Immature natural killer cell (primary cell): Measurements from ENCODE around the gene FSD1L. TPM values are rescaled to one million over a fixed set of nuclear protein-coding genes. Genes with fewer than 3 reads are reported as not detected.
A peak's percentile ranks its signal among the peaks of the same experiment; 100 is the strongest.

ENCODE experiments used
- DNase-seq, 3 donors: peaks; one replicate each; pipeline ENCODE4 v3.0.0; 2022; ENCODE audit warnings: mixed read lengths in 1 of 3
- H3K27ac Mint-ChIP-seq, 6 donors: one replicate each; pipeline ENCODE4 v1.8.0; 2020; ENCODE audit warnings: mixed read lengths in 6 of 6, mild to moderate bottlenecking in 5 of 6, inconsistent platforms in 4 of 6, moderate library complexity in 3 of 6
- H3K27me3 Mint-ChIP-seq, 3 donors: one replicate each; pipeline ENCODE4 v1.8.0; 2020 to 2021; ENCODE audit warnings: low read depth in 3 of 3, mild to moderate bottlenecking in 3 of 3, mixed read lengths in 3 of 3, moderate library complexity in 3 of 3, inconsistent platforms in 1 of 3
- H3K36me3 Mint-ChIP-seq, 3 donors: one replicate each; pipeline ENCODE4 v1.8.0; 2020; ENCODE audit warnings: mixed read lengths in 3 of 3, inconsistent platforms in 2 of 3, mild to moderate bottlenecking in 2 of 3
- H3K4me1 Mint-ChIP-seq, 2 donors: one replicate each; pipeline ENCODE4 v1.8.0; 2020; ENCODE audit warnings: inconsistent platforms in 2 of 2, mild to moderate bottlenecking in 2 of 2, mixed read lengths in 2 of 2, moderate library complexity in 1 of 2
- H3K4me3 Mint-ChIP-seq, 5 donors: one replicate each; pipeline ENCODE4 v1.8.0; 2020; ENCODE audit warnings: mild to moderate bottlenecking in 5 of 5, mixed read lengths in 5 of 5, inconsistent platforms in 3 of 5, moderate library complexity in 3 of 5
- H3K9me3 Mint-ChIP-seq, 6 donors: one replicate each; pipeline ENCODE4 v1.8.0; 2020; ENCODE audit warnings: mild to moderate bottlenecking in 6 of 6, mixed read lengths in 6 of 6, inconsistent platforms in 4 of 6, moderate library complexity in 3 of 6
- polyA plus RNA-seq, 3 donors: library from polyadenylated mRNA; unstranded; fragments of 300-500 nt; fragmentation: Illumina TruSeq; gene quantifications; one replicate each; pipeline ENCODE4 v1.2.3, GENCODE V29; 2021

Gene FSD1L
- polyA plus RNA-seq, 3 donors from 2014 or later = 0.26 to 4.7 (median 0.91) TPM

DNA sequence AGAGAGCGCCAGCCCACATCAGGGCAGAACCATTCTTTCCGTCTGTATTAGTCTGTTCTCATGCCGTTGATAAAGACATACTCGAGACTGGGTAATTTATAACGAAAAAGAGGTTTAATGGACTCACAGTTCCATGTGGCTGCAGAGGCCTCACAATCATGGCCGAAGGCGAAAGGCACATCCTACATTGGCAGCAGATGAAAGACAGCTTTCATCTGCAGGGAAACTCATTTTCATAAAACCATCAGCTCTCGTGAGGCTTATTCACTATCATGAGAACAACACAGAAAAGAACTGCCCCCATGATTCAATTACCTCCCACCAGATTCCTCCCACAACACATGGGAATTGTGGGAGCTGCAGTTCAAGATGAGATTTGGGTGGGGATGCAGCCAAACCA, 4.7 kb upstream of the FSD1L start:
- Mint-ChIP-seq H3K36me3 (no peaks in the 10 kb centered on the region), H3K27me3 (no peaks in the 10 kb centered on the region), H3K4me3 (no peak overlapping the region), H3K4me1 (peaks cover 5% of the 10 kb centered on the region in 2 donors), H3K9me3 (no peaks in the 10 kb centered on the region), H3K27ac (no peak overlapping the region)
- no peak for DNase-seq

DNA sequence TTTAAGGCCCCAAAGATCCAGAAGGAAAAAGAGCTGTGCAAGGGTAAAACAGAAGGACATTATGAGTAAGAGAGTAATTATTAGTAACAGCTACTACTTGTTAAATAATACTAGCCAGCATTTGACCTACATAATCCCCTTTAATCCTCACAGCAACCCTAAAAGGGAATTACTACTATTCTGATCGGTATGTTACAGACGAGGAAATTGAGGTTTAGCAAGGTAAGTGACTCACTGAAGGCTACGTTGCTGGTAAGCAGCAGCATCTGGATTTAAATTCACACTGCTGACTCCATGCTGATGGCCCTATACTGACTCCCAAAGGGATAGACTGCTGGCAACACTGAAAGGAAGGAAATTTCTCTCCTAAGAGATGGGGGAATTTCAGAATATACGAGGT, 3.7 kb upstream of the FSD1L start:
- peaks cover 0 to 2% (median 0%) of the 10 kb centered on the region in 3 donors for H3K27me3 Mint-ChIP-seq
- H3K9me3 Mint-ChIP-seq = no peaks in the 10 kb centered on the region
- no peak overlapping the region for H3K4me3 Mint-ChIP-seq
- no peaks in the 10 kb centered on the region for H3K36me3 Mint-ChIP-seq
- peak overlapping the region in 1 of 6 donors; percentile 57 for H3K27ac Mint-ChIP-seq
- H3K4me1 Mint-ChIP-seq = peaks cover 11 to 14% of the 10 kb centered on the region in 2 donors
- no peak for DNase-seq

DNA sequence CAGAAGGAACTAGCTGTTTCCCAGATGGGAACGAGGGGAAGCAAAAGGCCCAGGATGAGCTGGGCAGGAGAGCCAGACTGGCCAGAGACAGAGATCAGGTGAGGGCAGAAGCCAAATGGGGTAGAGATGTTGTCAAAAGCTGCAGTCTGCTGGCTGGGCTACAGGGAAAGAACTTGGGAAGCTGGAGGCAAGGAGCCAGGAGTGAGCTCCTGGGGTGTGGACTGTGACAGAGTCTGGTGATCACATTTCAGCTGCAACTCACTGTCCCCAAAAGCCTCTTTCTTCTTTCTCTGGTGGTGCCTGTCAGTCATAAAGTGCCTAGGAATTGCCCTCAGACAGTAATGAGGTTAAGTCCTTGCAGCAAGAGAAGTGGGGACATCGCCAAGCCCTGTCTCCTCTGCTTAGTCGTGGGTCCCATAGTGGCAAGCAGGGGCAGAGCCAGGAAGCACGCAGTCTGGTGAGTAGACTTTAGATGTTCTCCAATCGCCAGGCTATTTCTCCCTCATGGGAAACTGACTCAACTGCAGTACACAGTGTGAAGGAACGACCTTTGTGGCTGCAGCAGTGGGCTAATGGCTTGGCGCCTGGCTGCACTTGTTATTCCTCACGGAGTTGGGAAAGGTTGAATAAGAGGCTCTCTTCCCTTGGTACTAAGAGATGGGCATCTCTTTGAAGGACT, 2.5 kb upstream of the FSD1L start:
- Mint-ChIP-seq H3K36me3 (no peaks in the 10 kb centered on the region), H3K27ac (no peak overlapping the region), H3K9me3 (no peaks in the 10 kb centered on the region), H3K4me3 (no peak overlapping the region), H3K27me3 (peaks cover 0 to 4% (median 0%) of the 10 kb centered on the region in 3 donors), H3K4me1 (peaks cover 11 to 18% of the 10 kb centered on the region in 2 donors)
- DNase-seq = no peak

DNA sequence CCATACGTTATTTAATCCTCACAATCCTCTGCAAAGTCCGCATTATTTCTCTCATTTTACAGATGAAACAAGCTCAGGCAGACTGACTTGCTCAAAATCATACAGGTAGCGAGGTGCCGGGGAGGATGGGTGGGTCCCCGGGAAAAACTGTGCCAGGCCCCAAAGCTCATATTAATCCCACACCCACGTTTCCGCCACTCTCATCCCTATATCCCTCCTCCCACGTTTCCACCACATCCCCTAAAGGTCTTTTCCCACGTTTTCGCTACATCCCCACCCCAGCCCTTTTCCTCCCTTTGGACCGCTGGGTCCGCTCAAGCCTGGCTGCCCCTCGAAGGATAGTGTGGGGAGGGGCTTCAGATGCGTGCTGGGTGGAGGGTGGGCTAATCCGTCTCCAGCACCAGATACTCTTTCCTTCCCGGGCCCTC, 434 bp upstream of the FSD1L start:
- peaks cover 0 to 6% (median 0%) of the 10 kb centered on the region in 3 donors for H3K27me3 Mint-ChIP-seq
- no peaks in the 10 kb centered on the region for H3K36me3 Mint-ChIP-seq
- H3K4me1 Mint-ChIP-seq = peaks cover 11 to 18% of the 10 kb centered on the region in 2 donors
- H3K9me3 Mint-ChIP-seq = no peaks in the 10 kb centered on the region
- H3K4me3 Mint-ChIP-seq = peak overlapping the region; percentile 79 to 87 (median 83)
- no peak for DNase-seq
- H3K27ac Mint-ChIP-seq = peak overlapping the region in 5 of 6 donors; percentile 24 to 70 (median 34)

DNA sequence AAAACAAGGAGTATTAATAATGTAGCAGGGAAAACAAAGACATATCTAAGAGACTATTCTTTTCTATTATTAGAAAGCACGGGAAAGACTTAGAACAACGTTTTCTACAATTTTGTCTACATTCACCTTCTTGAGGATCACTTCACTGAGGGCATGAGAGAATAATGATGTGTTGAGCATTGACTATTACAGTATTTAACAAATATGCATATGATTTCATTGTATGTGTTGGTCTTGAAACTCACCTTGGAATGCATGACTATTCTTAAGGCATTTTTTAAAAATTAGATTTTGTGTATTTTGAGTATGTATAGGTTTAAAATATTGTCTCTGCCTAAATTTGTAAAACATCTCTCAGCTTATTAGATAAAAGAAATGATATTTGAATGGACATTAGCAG, 1.2 kb downstream of the FSD1L start:
- H3K27ac Mint-ChIP-seq = peak overlapping the region in 1 of 6 donors; percentile 54
- no peak for DNase-seq
- H3K4me1 Mint-ChIP-seq = peaks cover 11 to 18% of the 10 kb centered on the region in 2 donors

DNA sequence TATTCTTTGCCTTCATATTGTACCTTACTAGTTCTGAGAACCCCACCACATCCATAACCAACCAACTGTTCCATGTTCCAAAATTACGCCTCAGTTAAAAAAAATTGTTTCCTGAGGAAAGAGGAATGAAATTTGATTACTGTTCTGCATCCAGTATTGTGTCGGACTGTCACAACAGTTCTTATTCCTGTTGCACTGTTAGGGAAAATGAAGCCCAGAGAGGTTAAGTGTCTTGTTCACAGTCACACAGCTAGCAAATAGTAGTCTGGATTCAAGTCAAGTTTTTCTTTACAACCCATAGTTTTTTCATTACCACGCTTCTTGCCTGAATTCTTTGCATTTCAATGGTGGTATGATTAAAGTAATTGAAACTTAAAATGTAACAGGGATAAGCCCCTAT, 4.4 kb downstream of the FSD1L start:
- Mint-ChIP-seq H3K27me3 (peaks cover 2 to 7% (median 5%) of the 10 kb centered on the region in 3 donors), H3K4me3 (no peak overlapping the region), H3K36me3 (peaks cover 0 to 4% (median 0%) of the 10 kb centered on the region in 3 donors), H3K9me3 (no peaks in the 10 kb centered on the region), H3K27ac (no peak overlapping the region), H3K4me1 (peaks cover 11 to 18% of the 10 kb centered on the region in 2 donors)
- no peak for DNase-seq

More for the DNA sequence above, 1.2 kb downstream of the FSD1L start:
- Mint-ChIP-seq H3K9me3 (no peaks in the 10 kb centered on the region), H3K27me3 (peaks cover 2 to 6% (median 4%) of the 10 kb centered on the region in 3 donors), H3K4me3 (peak overlapping the region; percentile 65 to 87 (median 80)), H3K36me3 (no peaks in the 10 kb centered on the region)

DNA sequence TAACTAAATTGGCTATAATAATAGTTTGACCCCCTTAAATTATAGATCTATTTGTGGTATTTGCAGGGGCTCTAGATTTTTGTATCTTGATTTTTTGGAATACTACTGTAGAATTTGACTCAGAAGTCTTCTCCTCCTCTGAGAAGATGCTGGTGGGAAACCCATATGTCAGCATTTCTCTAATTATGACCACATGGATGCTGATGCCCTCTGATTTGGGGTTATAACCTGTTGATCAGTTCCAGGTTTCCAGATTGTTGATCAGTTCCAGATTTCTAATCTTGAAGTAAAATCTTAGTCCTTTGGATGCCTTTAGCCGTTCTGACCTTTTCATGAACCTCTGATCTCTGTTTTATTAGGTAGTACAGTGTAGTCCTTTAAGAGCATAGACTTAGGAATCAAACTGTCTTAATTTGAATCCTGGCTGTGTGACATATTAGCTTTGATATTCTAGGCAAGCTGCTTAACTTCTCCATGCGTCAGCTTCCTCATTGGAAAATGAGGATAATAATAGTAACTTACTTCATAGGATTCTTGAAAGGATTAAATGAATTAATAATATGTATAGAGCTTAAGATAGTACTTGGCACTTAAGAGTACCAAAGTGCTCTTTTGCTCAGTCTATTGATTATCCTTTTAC, 8.1 kb downstream of the FSD1L start:
- H3K4me3 Mint-ChIP-seq = no peak overlapping the region
- no peaks in the 10 kb centered on the region for H3K4me1 Mint-ChIP-seq
- no peaks in the 10 kb centered on the region for H3K9me3 Mint-ChIP-seq
- peaks cover 2 to 8% (median 3%) of the 10 kb centered on the region in 3 donors for H3K27me3 Mint-ChIP-seq
- no peak overlapping the region for H3K27ac Mint-ChIP-seq
- DNase-seq = no peak
- H3K36me3 Mint-ChIP-seq = peaks cover 0 to 4% (median 0%) of the 10 kb centered on the region in 3 donors

DNA sequence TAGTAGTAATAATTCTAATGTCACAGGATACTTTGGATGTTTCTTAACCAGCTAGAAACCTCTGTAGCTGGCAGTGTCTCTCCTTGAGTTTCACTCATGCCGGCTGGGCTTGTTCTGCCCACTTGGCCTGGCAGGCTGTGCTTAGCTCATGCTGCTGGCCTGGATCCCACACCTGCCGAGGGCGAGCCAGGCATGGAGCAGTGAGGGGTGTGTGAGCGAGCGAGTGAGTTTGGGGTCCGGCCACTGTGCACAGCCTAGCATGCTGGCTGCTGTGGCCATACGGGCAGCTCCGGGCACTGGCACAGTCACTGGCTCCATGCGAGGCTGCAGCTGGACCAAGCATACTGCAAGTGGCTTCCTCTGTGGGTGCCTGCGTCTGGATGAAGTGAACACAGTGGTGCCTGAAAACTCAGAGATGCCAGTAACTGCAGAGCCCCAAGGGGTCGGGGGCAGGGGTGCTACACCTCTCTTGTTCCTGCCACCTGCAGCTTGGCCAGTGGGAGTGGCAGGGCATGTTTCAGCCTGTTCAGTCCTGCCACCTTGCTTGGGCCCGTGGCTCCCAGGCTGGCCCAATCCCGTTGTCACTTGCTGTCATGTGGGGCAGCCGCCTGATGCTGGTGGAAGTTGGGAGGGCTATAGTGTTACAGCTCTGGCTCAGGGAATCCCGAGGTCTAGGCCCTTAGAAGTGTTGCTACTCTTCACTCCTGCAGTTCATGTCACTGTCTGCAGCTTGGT, 9.9 kb downstream of the FSD1L start:
- no peak overlapping the region for H3K4me3 Mint-ChIP-seq
- peaks cover 2 to 7% (median 2%) of the 10 kb centered on the region in 3 donors for H3K27me3 Mint-ChIP-seq
- H3K27ac Mint-ChIP-seq = no peak overlapping the region
- no peaks in the 10 kb centered on the region for H3K9me3 Mint-ChIP-seq
- DNase-seq = no peak
- peaks cover 0 to 4% (median 0%) of the 10 kb centered on the region in 3 donors for H3K36me3 Mint-ChIP-seq
- H3K4me1 Mint-ChIP-seq = no peaks in the 10 kb centered on the region

DNA sequence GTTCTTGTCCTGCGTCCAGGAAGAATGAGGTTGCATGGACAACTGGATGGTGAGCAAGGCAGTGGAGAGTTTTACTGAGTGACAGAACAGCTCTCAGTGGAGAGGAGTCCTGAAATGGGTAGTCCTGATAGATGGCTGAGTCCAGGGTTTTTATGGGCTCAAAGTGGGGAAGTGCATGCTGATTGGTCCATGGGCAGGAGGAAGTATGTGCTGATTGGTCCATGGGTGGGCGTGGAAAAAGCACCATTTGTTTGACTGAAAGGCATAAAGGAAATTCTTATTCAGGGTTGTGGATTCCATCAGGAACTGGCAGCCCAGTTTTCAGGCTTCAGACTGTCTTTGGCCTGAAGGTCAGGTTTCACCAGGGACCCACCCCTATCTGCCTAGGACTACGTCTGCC, 10.6 kb downstream of the FSD1L start:
- DNase-seq = no peak
- no peak overlapping the region for H3K4me3 Mint-ChIP-seq
- no peaks in the 10 kb centered on the region for H3K9me3 Mint-ChIP-seq
- H3K36me3 Mint-ChIP-seq = peaks cover 0 to 4% (median 0%) of the 10 kb centered on the region in 3 donors
- no peak overlapping the region for H3K27ac Mint-ChIP-seq
- peaks cover under 1 to 5% (median 2%) of the 10 kb centered on the region in 3 donors for H3K27me3 Mint-ChIP-seq
- no peaks in the 10 kb centered on the region for H3K4me1 Mint-ChIP-seq

DNA sequence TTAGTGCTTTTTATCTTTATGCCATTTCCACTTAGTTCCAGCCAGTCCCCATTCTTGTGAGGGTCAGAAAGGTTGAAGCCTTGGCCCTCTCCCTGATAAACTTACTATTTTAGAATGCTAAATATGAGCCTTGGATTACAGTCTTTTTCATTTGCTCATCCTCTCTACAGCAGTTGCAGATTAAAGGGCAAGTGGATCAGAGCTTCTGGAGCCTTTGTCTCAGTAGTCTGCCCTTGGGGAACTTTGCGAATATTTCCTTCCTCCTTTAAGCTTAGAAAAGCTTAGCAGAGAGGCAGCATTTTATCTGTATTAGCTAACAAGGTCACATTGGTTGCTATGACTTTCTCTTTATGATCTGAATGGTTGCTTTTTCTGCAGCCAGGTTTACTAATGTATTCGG, 11.5 kb downstream of the FSD1L start:
- Mint-ChIP-seq H3K4me3 (no peak overlapping the region), H3K4me1 (no peaks in the 10 kb centered on the region), H3K27me3 (peaks cover 0 to 5% (median 2%) of the 10 kb centered on the region in 3 donors), H3K36me3 (peaks cover 0 to 4% (median 0%) of the 10 kb centered on the region in 3 donors), H3K27ac (no peak overlapping the region), H3K9me3 (no peaks in the 10 kb centered on the region)
- no peak for DNase-seq

DNA sequence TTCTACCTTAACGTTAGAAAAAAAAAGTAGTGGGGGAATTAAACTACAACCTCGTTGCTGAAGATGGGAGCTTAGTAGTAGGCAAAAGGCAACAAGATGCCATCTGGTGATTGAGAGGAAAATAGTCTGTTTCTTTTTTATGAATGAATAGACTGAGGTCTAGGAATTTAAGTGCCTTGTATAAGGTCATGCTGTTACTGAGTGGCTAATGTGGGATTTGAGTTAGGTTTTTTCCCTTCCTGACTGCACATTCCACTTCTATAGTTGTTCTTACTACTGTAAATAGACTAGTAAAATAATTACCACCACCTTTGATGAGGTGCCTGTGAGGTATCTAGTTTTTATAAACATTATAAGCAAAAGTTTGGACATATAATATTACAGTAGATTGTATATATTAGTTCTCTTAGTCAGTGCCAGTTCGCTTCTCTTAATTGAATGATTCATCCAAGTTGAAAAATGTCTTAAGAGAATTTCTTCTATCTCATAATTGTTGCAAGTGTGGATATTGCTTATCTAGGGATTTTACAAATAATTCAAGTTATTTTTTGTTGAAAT, 19.1 kb downstream of the FSD1L start:
- no peak overlapping the region for H3K27ac Mint-ChIP-seq
- no peaks in the 10 kb centered on the region for H3K9me3 Mint-ChIP-seq
- H3K4me3 Mint-ChIP-seq = no peak overlapping the region
- DNase-seq = no peak
- peaks cover 0 to 2% (median 0%) of the 10 kb centered on the region in 3 donors for H3K27me3 Mint-ChIP-seq
- H3K4me1 Mint-ChIP-seq = no peaks in the 10 kb centered on the region
- peaks cover 4 to 27% (median 22%) of the 10 kb centered on the region in 3 donors for H3K36me3 Mint-ChIP-seq

DNA sequence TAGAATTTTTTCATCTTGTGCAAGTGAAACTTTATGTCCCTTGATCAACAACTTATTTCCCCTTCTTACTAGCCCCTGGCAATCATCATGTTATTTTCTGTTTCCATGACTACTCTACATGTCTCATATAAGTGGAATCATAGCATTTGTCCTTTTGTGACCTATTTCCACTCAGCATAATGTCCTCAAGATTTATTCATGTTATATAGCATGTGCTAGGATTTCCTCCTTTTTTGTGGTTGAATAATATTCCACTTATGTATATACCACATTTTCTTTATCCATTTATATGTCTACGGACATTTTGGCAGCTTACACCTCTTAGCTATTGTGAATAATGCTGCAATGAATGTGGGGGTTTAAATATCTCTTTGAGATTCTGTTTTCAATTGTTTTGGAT, 21.0 kb downstream of the FSD1L start:
- no peaks in the 10 kb centered on the region for H3K9me3 Mint-ChIP-seq
- no peak overlapping the region for H3K27ac Mint-ChIP-seq

DNA sequence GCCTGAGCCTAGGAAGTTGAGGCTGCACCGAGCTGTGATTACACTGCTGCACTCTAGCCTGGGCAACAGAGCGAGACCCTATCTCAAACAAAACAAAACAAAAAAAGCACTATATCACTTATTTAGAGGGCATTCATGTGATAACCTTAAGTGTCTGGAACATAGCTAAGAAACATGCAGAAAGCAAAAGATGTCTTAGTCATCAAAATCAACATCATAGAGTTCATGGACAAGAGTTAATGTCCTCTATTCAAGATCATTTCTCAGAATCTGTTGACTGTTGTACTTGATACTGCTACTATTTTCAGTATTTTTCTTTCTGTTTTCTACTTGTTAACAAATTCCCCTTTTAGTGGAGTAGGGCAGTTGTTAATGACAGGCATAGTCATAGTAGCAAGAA, 25.4 kb downstream of the FSD1L start:
- H3K27ac Mint-ChIP-seq = no peak overlapping the region
- H3K9me3 Mint-ChIP-seq = no peaks in the 10 kb centered on the region
- no peak overlapping the region for H3K4me3 Mint-ChIP-seq
- no peaks in the 10 kb centered on the region for H3K4me1 Mint-ChIP-seq
- peaks cover 4 to 17% (median 8%) of the 10 kb centered on the region in 3 donors for H3K36me3 Mint-ChIP-seq
- DNase-seq = no peak
- peaks cover 0 to 4% (median 2%) of the 10 kb centered on the region in 3 donors for H3K27me3 Mint-ChIP-seq

More for the DNA sequence above, 21.0 kb downstream of the FSD1L start:
- Mint-ChIP-seq H3K4me1 (no peaks in the 10 kb centered on the region), H3K36me3 (peaks cover 4 to 27% (median 22%) of the 10 kb centered on the region in 3 donors), H3K27me3 (peaks cover 0 to 2% (median 0%) of the 10 kb centered on the region in 3 donors), H3K4me3 (no peak overlapping the region)
- DNase-seq = no peak
